Upper lobe of left lung (tissue), 4 donors: Measurements from ENCODE around the gene RNLS.

Experiments used
- CTCF ChIP-seq, 6 experiments: fragments of 450-650 bp in 4 of 6; fragments of 200-600 bp in 2 of 6; sonication (generic) in 2 of 6; IDR thresholded peaks; one replicate each; pipeline ENCODE4 v1.5.1; 2016 to 2019; ENCODE audit warnings: antibody characterized with exemption in 6 of 6
- POLR2AphosphoS5 ChIP-seq, 2 donors: sonication (generic); formaldehyde crosslinking; IDR thresholded peaks; one replicate each; pipeline ENCODE4 v1.5.1; 2017; ENCODE audit warnings: antibody characterized with exemption in 2 of 2

- TF ChIP-seq POLR2AphosphoS5 (IDR thresholded peaks at IDR 0.05), result no peak
- no peak for TF ChIP-seq CTCF (IDR thresholded peaks at IDR 0.05)
Observed at GRCh38 chr10:88372881-88373592, 210.1 kb downstream of the RNLS start.
